Measurements from ENCODE around the gene BABAM2. TPM values are rescaled to one million over a fixed set of nuclear protein-coding genes. Genes with fewer than 3 reads are reported as not detected.

Gene BABAM2
- total RNA-seq, 4 donors from 2014 or later: 34.4 to 44.9 (median 38.3) TPM

- no peak for TF ChIP-seq CTCF (IDR thresholded peaks at IDR 0.05; ENCODE audit: low read depth)
Observed at GRCh38 chr2:28369358-28369757, 478.8 kb downstream of the BABAM2 start.

- TF ChIP-seq CTCF (IDR thresholded peaks at IDR 0.05; ENCODE audit: low read depth): no peak
Observed at GRCh38 chr2:28370354-28370753, 479.8 kb downstream of the BABAM2 start.

GRCh38 chr2:28373854-28374253 lies 483.3 kb downstream of the BABAM2 start:
- TF ChIP-seq CTCF (IDR thresholded peaks at IDR 0.05; ENCODE audit: low read depth): no peak

- TF ChIP-seq CTCF (IDR thresholded peaks at IDR 0.05; ENCODE audit: low read depth): no peak
Observed at GRCh38 chr2:28374331-28374730, 483.8 kb downstream of the BABAM2 start.

GRCh38 chr2:28375236-28375635 lies 484.7 kb downstream of the BABAM2 start:
- TF ChIP-seq CTCF (IDR thresholded peaks at IDR 0.05; ENCODE audit: low read depth): no peak

- TF ChIP-seq CTCF (IDR thresholded peaks at IDR 0.05; ENCODE audit: low read depth): no peak
Observed at GRCh38 chr2:28375742-28376631, 485.5 kb downstream of the BABAM2 start.

- no peak for TF ChIP-seq CTCF (IDR thresholded peaks at IDR 0.05; ENCODE audit: low read depth)
Observed at GRCh38 chr2:28377195-28377816, 486.8 kb downstream of the BABAM2 start.
